T-helper 9 cell (primary cell): Measurements from ENCODE around the gene MIEF1.
A peak's percentile ranks its signal among the peaks of the same experiment; 100 is the strongest.
"Not testable (repeated sequence)": the region's sequence is repeated elsewhere in the genome, so short reads cannot be mapped to it uniquely, and the experiment has no call there.

Experiments used
- DNase-seq: peaks from one replicate; pipeline ENCODE4 v3.0.0-alpha.2; 2020

Gene MIEF1

DNA sequence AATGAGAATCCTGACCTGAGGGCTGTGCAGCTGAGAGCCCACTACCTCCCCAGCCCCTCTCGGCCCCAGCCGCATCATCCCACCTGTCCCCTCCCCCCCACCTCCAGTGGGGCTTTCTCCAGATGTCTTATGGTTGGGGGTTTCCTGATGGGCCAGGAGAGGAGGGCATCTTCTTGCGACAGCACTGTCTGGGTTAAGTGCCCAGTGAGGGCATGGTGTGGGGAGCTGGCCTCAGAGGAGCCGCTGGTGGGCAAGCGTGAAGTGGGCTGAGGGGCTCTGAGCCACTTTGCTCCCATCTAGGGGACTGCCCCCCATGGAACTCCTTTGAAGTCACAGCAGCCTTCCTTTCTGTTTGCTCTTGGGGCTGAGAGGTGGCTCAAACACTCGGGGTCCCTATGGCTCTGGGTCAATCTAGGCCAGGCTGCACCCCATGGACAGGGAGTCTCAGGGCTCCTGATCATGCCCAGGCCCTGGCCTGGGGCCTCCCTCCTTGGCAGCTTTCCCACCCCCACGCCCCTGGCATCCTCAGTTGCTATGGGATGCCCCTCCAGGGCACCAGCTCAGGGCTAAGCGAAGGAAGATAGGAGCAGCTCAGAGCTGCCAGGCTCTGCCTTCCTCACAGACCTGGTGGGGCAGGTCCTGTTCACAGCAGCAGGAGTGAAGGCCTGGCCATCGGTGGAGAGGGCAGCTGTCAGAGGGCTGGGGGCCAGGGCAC is 11.0 kb upstream of the MIEF1 start:
- no peak for DNase-seq

DNA sequence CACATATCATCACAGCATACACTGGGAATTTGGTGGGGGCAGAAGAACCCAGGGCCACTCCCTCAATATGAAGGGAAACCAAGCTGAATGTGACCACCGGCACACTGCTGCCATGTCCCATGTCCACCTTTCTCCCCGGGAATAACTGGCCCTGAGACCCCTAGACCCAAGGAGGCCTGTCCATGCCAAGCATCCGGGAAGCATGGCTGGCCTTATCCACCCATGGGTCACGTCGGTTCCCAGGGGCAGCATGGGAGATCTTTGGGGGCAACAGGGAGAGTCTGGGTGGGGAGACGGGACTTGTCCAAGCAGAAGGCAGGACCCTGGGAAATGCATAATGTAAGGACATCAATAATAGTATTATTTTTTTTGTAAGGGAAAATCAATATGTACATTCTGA is 10.4 kb upstream of the MIEF1 start:
- no peak for DNase-seq

DNA sequence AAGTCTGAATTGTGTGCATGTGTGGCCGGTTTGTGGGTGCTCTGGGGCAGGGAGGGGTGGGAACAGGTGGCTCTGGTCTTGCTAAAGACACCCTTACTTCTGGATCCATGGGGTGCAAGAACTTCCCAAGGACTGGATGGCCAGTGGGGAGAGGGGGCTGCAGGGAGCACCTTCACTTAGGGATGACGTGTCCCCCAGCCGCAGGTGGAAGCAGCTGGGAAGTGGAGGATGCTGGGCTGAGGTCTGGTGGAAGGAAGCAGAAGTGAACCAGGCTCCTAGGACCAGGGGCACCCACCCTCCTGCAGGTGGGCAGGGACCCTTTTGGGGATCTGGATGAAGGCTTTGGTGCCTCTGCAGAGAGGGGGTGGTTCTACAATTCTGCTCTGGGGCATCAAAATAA is 9.9 kb upstream of the MIEF1 start:
- DNase-seq, result no peak

DNA sequence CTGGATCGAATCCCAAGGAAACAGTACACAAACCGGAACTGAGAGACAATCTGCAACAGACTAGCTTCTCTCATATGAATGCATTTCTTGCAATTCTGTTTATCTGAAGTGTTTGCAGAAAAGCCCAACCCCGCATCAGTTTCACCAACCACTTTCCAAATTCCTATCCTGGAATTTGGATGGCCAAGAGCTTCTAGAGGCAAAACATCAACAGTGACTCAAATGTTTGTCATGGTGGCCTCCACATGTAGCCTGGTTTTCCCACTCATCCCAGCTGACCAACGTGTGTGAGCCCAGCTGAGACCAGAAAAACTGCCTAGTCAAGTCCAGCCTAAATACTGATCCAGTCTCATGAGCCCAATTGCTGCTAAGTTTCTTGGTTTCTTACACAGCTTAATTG is 8.3 kb upstream of the MIEF1 start:
- DNase-seq, result no peak

DNA sequence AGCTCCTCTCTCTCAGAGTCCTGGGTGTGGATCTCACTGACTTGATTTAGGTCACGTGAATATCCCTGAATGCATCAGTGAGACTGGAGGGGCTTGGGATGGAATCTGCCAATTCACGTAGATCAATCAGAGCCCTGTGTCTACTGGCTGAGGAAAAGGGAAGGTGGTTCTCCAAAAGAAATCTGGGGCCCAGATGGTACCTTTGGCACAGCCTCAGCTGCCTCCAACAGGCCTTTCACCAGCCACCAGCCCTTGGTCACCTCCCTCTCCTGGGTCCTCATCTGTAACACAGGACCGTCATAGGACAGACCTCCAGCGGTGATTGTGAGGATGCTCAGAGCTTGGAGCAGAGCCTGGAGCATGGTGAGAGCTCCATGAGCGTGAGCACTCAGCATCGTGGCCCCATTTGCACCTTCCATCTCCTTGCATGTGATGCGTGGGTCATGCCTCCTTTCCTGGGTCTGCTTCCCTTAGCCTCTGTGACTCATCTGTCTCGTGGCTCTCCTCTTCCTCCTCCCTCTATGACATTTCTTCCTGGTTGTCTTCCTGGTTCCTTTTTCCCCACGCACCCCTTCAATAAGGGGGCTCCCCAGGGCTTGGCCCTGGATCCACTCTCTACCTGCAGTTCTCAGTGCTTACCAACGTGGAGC is 7.5 kb upstream of the MIEF1 start:
- DNase-seq, result no peak

DNA sequence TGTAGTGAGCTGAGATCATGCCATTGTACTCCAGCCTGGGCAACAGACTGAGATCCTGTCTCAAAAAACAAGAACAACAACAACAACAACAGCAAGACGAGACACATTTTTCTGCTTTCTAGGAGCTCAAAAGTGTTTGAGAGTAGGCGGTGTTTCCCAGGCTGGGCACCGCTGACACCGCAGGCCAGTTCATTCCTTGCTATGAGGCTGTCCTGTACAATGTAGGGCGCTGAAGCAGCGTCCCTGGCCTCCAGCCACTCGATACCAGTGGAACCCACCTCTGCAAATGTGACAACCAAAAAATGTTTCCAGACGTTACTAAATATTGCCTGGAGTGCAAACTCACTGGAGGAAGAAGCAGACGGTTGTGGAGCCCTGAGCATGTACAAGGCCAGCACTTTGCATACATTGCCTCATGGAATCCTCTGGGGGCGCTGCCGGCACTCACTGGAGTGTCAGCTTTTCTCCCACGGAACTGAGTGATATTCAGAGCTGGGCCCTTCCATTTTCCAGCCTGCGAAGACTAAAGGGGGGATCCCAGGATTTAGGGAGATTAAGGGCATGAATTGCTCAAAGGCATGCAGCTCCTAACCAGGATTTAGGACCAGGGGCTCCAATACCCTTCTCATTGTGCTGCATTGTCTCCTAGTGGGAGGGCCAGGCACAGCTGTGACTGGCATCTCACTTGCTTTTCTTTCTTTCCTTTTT is 5.8 kb upstream of the MIEF1 start:
- DNase-seq, result peak; percentile 28

- no peak for DNase-seq
Measured at GRCh38 chr22:39497429-39497828, 4.7 kb upstream of the MIEF1 start.

GRCh38 chr22:39498368-39498767 is 3.7 kb upstream of the MIEF1 start:
- DNase-seq, result no peak

DNA sequence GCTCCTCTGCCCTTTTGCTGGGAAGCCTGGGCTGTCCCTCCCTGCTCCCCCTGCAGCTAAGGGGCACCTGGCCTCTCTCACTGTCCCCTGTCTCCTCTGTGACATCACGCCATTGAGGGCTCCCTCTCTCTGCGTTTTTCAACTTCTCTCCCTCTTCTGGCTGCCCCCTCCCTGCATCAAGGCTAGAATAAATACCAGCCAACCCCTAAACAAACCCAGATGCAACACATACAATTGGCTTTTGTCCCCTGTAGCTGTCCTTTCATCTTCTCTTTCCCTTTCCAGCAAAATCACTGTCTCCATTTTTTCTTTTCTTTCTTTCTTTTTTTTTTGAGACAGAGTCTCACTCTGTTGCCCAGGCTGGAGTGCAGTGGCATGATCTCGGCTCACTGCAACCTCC is 3.3 kb upstream of the MIEF1 start:
- no peak for DNase-seq

GRCh38 chr22:39500101-39500500 is 2.0 kb upstream of the MIEF1 start:
- DNase-seq, result no peak

GRCh38 chr22:39501644-39502108 is 414 bp upstream of the MIEF1 start:
- DNase-seq, result no peak

DNA sequence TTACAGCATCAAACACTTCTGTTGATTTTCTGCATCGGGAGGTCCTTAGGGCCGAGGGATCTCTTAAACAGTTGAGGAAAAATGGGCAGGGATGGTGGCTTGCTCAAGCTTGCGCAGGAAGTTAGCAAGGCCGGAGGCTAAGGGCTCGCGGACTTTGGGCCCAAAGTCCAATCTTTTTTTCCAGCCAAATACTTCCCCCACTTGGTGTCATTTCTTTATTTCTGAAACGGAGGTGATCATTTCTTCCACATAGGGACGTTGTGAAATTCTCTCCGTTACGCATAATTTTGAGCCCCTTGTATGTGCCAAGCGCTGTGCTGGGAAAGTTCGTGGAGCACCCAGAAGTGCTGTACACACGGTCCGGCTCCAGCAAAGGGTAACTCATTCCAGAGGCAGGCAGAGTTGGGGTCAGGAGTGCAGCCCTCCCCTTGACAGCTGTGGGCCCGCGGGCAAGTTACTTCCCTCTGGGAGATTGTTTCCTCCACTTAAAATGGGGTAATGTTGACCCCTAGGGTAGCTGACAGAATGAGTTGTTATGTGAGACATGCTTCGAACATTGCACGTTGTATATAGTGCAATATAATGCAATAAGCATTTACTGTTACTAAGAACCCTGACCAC is 809 bp downstream of the MIEF1 start:
- DNase-seq, result no peak

DNA sequence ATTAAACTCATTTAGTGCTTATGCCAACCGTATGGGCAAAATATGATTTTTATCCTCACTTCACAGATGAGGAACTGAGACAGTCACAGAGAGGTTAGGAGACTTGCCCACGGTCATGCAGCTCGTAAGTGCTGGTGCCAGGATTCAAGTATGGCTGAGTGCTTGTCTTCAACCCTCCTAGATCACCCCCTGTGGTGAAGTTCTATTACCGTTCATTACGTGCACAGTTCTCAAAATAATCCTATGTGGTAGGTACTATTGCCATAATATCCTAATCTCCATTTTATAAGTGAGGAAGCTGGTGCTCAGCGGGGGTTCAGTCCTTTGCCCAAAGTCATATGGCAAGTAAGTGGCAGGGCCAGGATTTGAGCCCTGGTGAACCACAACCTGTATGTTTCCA is 1.5 kb downstream of the MIEF1 start:
- DNase-seq, result no peak

DNA sequence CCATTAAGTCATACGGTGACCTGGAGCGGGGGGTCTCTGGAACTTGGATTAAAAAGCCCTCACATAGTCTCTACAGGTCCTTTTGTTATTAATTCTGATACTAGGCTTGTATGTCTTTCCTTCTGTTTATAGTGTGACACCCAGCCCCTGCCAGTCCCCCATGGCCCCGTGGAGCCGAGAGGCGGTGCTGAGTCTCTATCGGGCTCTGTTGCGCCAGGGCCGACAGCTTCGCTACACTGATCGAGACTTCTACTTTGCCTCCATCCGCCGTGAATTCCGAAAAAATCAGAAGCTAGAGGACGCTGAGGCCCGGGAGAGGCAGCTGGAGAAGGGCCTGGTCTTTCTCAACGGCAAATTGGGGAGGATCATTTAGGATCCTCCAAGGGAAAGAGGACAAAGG is 2.0 kb downstream of the MIEF1 start:
- DNase-seq, result no peak

- DNase-seq, result not testable (repeated sequence)
Measured at GRCh38 chr22:39507021-39507420, 4.9 kb downstream of the MIEF1 start.

DNA sequence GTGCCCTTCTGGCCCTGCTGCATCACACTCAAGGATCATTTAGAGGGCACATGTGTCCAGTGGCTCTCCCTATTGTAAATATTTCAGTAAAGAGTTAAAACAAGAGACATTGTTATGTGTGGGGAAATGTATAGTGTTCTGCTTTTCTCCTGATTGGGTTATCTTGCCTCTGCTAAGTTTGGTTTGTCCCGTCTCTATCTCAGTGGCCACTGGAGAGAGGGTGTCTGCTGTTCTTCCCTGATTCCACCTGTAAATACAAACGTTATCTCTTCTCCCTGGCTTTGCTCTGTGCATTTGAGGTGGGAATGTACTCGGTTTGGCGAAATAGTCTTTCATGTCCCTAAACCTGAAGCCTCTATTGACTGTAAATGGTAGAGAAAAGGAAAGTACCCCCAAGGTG is 6.3 kb downstream of the MIEF1 start:
- DNase-seq, result no peak

DNA sequence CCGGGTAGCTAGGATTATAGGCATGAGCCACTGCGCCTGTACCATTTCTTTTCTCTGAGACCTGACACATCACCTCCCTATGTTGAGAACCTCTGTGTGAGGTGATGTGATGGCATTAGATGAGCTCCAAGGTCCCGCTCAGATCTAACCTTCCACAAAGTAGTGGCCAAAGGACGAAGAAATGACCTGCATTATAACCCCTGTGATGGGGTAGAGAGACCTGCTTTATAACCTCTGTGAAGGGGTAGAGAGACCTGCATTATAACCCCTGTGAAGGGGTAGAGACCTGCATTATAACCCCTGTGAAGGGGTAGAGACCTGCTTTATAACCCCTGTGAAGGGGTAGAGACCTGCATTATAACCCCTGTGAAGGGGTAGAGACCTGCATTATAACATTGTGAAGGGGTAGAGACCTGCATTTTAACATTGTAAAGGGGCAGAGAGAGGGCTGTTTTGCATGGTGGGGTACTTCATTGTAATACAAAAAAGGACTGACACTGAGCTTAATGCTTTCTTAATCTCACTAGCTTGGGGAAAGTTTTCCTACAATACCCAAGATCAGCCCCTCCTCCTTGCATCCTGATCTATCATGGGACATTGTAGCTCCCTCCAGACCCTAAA is 8.5 kb downstream of the MIEF1 start:
- DNase-seq, result no peak

DNA sequence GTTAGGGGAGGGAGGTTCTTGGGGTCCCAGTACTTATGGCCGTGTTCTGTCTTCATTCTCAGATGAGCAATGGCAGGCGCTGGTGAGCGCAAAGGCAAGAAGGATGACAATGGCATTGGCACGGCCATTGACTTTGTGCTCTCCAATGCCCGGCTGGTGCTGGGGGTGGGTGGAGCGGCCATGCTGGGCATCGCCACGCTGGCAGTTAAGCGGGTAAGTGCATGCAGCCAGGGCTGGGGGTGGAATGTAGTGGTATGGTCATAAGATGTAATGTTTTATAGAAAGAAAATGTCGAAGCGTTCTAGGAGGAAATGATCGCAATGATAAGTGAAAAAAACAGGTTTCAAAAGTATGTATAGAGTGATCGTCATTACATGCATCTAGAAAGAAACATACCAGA is 9.1 kb downstream of the MIEF1 start:
- no peak for DNase-seq

- DNase-seq, result no peak
Measured at GRCh38 chr22:39512026-39512425, 9.9 kb downstream of the MIEF1 start.

DNA sequence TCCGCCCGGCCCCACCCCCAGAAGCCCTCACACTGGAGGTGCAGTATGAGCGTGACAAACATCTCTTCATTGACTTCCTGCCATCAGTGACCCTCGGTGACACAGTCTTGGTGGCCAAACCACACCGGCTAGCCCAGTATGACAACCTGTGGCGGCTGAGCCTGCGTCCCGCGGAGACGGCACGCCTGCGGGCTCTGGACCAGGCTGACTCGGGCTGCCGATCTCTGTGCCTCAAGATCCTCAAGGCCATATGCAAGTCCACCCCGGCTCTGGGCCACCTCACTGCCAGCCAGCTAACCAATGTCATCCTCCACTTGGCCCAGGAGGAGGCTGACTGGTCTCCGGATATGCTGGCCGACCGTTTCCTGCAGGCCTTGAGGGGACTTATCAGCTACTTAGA is 11.7 kb downstream of the MIEF1 start:
- DNase-seq, result no peak

DNA sequence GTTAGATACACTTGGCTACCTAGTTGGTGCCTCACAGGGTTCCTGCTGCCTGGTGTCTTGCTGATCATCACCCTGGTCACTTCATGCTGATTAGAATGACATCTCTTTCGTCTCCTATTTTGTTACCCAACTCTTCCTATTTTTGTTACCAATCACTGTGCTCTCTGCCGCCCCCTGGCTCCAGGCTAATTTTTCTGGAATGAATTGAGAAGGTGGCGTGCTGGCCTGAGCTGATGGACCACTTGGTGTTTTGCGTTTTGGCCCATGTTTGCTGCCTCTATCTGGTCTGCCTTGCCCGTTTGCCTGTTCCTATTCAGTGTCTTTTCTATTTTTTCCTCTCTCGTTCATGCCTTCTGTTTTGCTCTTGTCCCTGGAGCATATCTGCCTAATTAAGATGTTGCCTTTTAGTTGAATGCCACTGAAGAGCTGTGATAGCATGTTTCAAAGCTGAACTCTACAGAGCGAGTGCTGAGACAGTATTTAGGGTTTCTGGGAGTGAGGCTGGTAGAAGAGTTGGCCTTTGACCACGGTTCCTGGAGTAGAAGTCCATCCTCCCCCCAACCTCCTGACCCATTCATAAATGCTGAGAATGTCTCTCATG is 12.4 kb downstream of the MIEF1 start:
- DNase-seq, result peak; percentile 44

DNA sequence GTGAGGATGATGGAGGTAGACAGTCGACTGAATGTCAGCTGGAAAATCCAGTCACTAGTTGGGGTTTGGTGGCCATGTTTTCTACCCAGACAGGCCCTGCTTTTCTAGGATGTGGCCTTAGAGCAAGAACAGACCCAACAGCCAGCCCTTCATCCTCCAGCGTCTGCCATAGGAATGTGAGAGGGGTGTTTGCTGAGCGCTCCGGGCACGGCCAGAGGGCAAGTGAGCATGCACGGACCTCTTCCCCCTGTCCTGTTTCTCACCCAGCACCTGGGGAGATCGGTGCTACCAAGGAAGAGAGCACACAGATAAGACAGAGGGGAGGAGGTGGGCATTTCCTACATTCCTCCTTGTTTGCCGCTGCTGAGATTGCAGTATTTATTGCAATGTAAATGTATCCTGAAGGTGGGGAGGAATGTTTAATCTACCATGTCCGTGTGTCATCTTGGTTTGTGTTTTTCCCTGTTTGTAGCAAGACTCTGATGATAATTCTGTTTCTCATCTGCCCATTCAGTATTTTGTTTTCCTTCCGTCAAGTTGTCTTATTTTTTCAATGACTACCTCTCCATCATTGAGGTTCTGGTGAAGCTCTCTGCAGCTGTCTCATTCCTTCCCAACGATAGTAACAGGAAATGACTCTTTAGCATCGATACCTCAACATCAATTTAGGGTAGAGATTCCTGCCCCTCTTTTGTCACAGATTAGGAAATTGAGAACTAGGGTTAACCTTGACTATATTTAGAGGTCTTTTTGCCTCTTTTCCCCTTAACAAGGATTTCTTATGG is 13.4 kb downstream of the MIEF1 start:
- no peak for DNase-seq
